HepG2 (cell line): ENCODE data around the gene PDXDC1. TPM values are rescaled to one million over a fixed set of nuclear protein-coding genes. Genes with fewer than 3 reads are reported as not detected.

Experiments
- BRD4 ChIP-seq: sonication (generic); formaldehyde crosslinking; IDR thresholded peaks from 2 replicates; pipeline ENCODE4 v1.4.0; 2020; ENCODE audit warnings: missing genetic modification reagents
- EP300 ChIP-seq, 3 experiments: sonication (generic) in 1 of 3; formaldehyde crosslinking in 1 of 3; IDR thresholded peaks; 2 replicates each; pipeline versions ENCODE4 v1.5.1 to v1.6.1; 2011 to 2020; ENCODE audit warnings: low read depth in 2 of 3, low read length in 2 of 3, borderline replicate concordance in 1 of 3, improper control_type of control experiment in 1 of 3, mild to moderate bottlenecking in 1 of 3, missing genetic modification reagents in 1 of 3, moderate library complexity in 1 of 3
- HDAC2 ChIP-seq: sonication (generic); formaldehyde crosslinking; IDR thresholded peaks from 2 replicates; pipeline ENCODE4 v1.4.0; 2020; ENCODE audit warnings: missing genetic modification reagents
- HOXD1 ChIP-seq: sonication (generic); formaldehyde crosslinking; IDR thresholded peaks from 2 replicates; pipeline ENCODE4 v1.5.0; 2020; ENCODE audit warnings: missing genetic modification reagents
- MATR3 ChIP-seq: sonication (generic); formaldehyde crosslinking; IDR thresholded peaks from 2 replicates; pipeline ENCODE4 v1.4.0; 2020; ENCODE audit warnings: missing genetic modification reagents
- NCOA1 ChIP-seq: sonication (generic); formaldehyde crosslinking; IDR thresholded peaks from 2 replicates; pipeline ENCODE4 v1.9.0; 2021; ENCODE audit warnings: missing genetic modification reagents
- PHB2 ChIP-seq: fragments of 450-650 bp; IDR thresholded peaks from 2 replicates; pipeline ENCODE4 v1.6.1; 2018; ENCODE audit not compliant: partially characterized antibody
- TAF1 ChIP-seq: sonication (generic); formaldehyde crosslinking; IDR thresholded peaks from 2 replicates; pipeline ENCODE4 v1.4.0; 2020; ENCODE audit warnings: missing genetic modification reagents
- ZNF136 ChIP-seq: sonication (generic); formaldehyde crosslinking; IDR thresholded peaks from 2 replicates; pipeline ENCODE4 v1.8.1; 2022; ENCODE audit warnings: low read depth, mild to moderate bottlenecking, moderate library complexity, missing genetic modification reagents
- ZNF225 ChIP-seq: sonication (generic); formaldehyde crosslinking; IDR thresholded peaks from 2 replicates; pipeline ENCODE4 v1.4.0; 2020; ENCODE audit warnings: mild to moderate bottlenecking, missing genetic modification reagents
- ZNF260 ChIP-seq: sonication (generic); formaldehyde crosslinking; IDR thresholded peaks from 2 replicates; pipeline ENCODE4 v1.4.0; 2020; ENCODE audit warnings: missing genetic modification reagents, low read depth, mild to moderate bottlenecking, borderline replicate concordance
- ZNF484 ChIP-seq: sonication (generic); formaldehyde crosslinking; IDR thresholded peaks from 2 replicates; pipeline ENCODE4 v1.5.1; 2020; ENCODE audit warnings: mild to moderate bottlenecking, low read depth, missing genetic modification reagents, borderline replicate concordance
- ZNF615 ChIP-seq: sonication (generic); formaldehyde crosslinking; IDR thresholded peaks from 2 replicates; pipeline ENCODE4 v1.5.0; 2020; ENCODE audit warnings: mild to moderate bottlenecking, missing genetic modification reagents, borderline replicate concordance
- ZNF788 ChIP-seq: sonication (generic); formaldehyde crosslinking; IDR thresholded peaks from 2 replicates; pipeline ENCODE4 v1.5.0; 2020; ENCODE audit warnings: mild to moderate bottlenecking, missing genetic modification reagents, borderline replicate concordance
- ZNF790 ChIP-seq: sonication (generic); formaldehyde crosslinking; IDR thresholded peaks from 2 replicates; pipeline ENCODE4 v1.8.0; 2022; ENCODE audit warnings: missing genetic modification reagents, mild to moderate bottlenecking, borderline replicate concordance
- polyA plus RNA-seq, 8 experiments: library from polyadenylated mRNA; depleted of rRNA in 3 of 8; stranded (reverse) in 7 of 8; unstranded in 1 of 8; fragments of >200 nt; fragmentation: Illumina TruSeq in 4 of 8; extraction: Trizol in 4 of 8; gene quantifications; 2 replicates each; pipeline versions ENCODE4 v1.2.1 to v1.2.3, GENCODE V29; 2011 to 2016; ENCODE audit warnings: low read depth in 4 of 8, missing spikeins in 1 of 8, mixed read lengths in 1 of 8; ENCODE audit not compliant: insufficient read depth in 1 of 8
- total RNA-seq, 5 experiments: library from RNA; depleted of rRNA; stranded (reverse); fragments of >200 nt; fragmentation: Illumina TruSeq; extraction: Trizol; gene quantifications; 2 replicates each; pipeline ENCODE4 v1.2.3, GENCODE V29; 2016; ENCODE audit warnings: low read depth in 1 of 5
- TF ChIP-seq, protein P1 (sequence below): sonication (generic); formaldehyde crosslinking; IDR thresholded peaks from 2 replicates; pipeline ENCODE4 v1.4.0; 2020; ENCODE audit warnings: missing genetic modification reagents, borderline replicate concordance
- TF ChIP-seq, protein P2 (sequence below): sonication (generic); formaldehyde crosslinking; IDR thresholded peaks from 2 replicates; pipeline ENCODE4 v1.4.0; 2020; ENCODE audit warnings: missing genetic modification reagents
- TF ChIP-seq, protein P3 (sequence below), 2 experiments: sonication (generic) in 1 of 2; formaldehyde crosslinking in 1 of 2; IDR thresholded peaks; 2 replicates each; pipeline versions ENCODE4 v1.5.1 to v1.6.1; 2011 to 2020; ENCODE audit warnings: borderline replicate concordance in 1 of 2, low read depth in 1 of 2, low read length in 1 of 2, mild to moderate bottlenecking in 1 of 2, missing genetic modification reagents in 1 of 2, moderate library complexity in 1 of 2
- TF ChIP-seq, protein P4 (sequence below): sonication (generic); formaldehyde crosslinking; IDR thresholded peaks from 2 replicates; pipeline ENCODE4 v1.8.1; 2023; ENCODE audit warnings: missing genetic modification reagents, inconsistent platforms, borderline replicate concordance

Gene PDXDC1
- total and polyA plus RNA-seq, 2 of the 13 experiments (the other 11 are each of a cell fraction or from before 2014, with no cell fraction given) = 133 to 169 TPM

DNA sequence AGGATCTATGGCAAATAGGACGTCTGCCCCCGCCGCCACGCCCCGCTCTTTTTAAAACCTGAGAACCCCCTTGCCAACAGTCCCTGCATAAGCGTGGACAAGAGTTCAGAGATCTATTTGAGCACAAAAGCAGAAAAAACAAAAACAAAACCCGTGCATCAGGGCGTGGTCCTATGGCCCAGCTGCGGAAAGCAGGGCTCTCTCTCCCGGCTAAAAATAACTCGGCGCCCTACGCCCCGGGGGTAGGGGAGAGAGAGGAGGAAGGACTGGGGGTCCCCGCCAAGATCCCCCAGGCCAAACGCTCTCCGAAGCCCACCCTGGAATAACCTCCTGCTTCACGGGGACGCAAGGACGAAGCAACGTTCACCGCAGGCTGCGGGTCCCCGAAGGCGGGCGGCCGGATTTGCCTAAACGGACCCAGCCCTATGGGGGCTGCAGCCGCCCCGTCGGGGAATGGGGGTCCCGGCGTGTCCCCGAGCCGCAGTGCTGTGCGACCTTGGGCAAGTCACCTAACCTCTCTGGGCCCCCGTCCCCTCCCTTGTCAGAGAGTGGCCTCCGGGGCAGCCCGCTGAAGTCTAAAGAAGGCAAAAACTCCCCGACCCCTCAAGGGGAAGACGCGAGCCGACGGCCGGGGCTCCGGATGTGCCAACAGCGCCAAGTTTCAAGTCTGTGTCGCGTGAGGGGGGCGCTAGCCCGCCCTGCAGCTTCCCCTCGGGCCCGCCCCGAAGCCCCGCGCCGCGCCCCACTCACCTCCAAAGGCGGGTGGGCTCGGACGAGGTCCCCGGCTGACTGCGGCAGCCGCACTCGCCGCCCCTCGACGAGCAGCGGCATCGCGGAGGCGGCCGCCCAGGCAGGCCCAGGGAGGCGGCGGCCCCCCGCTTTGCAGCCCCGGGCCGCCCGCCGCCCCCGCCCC is 80.6 kb downstream of the PDXDC1 start (continued):
- TF ChIP-seq ZNF260 (CRISPR knock-in tag) (no peak), ZNF788 (CRISPR knock-in tag) (no peak; the same call in 1 of the 2 replicates), ZNF790 (CRISPR knock-in tag) (no peak), NCOA1 (CRISPR knock-in tag) (peak; percentile 88), ZNF484 (CRISPR knock-in tag) (no peak), HDAC2 (CRISPR knock-in tag) (no peak), ZNF136 (no peak), EP300 (IDR thresholded peaks at IDR 0.05; ENCODE audit: low read depth in 2 of 2, low read length in 2 of 2) (no peak), EP300 (CRISPR knock-in tag; IDR thresholded peaks at IDR 0.05; ENCODE audit: borderline replicate concordance) (no peak), ZNF615 (CRISPR knock-in tag) (peak; percentile 82; the same call in 1 of the 2 replicates), BRD4 (CRISPR knock-in tag) (no peak), HOXD1 (peak; percentile 53; the same call in 1 of the 2 replicates), MATR3 (CRISPR knock-in tag) (no peak), PHB2 (no peak), ZNF225 (CRISPR knock-in tag) (peak; percentile 68; the same call in 1 of the 2 replicates), TAF1 (peak; percentile 56)
- TF ChIP-seq, protein P1, sequence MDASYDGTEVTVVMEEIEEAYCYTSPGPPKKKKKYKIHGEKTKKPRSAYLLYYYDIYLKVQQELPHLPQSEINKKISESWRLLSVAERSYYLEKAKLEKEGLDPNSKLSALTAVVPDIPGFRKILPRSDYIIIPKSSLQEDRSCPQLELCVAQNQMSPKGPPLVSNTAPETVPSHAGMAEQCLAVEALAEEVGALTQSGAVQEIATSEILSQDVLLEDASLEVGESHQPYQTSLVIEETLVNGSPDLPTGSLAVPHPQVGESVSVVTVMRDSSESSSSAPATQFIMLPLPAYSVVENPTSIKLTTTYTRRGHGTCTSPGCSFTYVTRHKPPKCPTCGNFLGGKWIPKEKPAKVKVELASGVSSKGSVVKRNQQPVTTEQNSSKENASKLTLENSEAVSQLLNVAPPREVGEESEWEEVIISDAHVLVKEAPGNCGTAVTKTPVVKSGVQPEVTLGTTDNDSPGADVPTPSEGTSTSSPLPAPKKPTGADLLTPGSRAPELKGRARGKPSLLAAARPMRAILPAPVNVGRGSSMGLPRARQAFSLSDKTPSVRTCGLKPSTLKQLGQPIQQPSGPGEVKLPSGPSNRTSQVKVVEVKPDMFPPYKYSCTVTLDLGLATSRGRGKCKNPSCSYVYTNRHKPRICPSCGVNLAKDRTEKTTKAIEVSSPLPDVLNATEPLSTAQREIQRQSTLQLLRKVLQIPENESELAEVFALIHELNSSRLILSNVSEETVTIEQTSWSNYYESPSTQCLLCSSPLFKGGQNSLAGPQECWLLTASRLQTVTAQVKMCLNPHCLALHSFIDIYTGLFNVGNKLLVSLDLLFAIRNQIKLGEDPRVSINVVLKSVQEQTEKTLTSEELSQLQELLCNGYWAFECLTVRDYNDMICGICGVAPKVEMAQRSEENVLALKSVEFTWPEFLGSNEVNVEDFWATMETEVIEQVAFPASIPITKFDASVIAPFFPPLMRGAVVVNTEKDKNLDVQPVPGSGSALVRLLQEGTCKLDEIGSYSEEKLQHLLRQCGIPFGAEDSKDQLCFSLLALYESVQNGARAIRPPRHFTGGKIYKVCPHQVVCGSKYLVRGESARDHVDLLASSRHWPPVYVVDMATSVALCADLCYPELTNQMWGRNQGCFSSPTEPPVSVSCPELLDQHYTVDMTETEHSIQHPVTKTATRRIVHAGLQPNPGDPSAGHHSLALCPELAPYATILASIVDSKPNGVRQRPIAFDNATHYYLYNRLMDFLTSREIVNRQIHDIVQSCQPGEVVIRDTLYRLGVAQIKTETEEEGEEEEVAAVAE (CRISPR knock-in tag) = no peak
- TF ChIP-seq, protein P2, sequence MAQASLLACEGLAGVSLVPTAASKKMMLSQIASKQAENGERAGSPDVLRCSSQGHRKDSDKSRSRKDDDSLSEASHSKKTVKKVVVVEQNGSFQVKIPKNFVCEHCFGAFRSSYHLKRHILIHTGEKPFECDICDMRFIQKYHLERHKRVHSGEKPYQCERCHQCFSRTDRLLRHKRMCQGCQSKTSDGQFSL (CRISPR knock-in tag) = peak; percentile 49; the same call in 1 of the 2 replicates
- TF ChIP-seq, protein P3, sequence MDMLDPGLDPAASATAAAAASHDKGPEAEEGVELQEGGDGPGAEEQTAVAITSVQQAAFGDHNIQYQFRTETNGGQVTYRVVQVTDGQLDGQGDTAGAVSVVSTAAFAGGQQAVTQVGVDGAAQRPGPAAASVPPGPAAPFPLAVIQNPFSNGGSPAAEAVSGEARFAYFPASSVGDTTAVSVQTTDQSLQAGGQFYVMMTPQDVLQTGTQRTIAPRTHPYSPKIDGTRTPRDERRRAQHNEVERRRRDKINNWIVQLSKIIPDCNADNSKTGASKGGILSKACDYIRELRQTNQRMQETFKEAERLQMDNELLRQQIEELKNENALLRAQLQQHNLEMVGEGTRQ (IDR thresholded peaks at IDR 0.05; ENCODE audit: low read depth, low read length) = no peak
- TF ChIP-seq, protein P3 (CRISPR knock-in tag; IDR thresholded peaks at IDR 0.05; ENCODE audit: borderline replicate concordance) = no peak
- TF ChIP-seq, protein P4, sequence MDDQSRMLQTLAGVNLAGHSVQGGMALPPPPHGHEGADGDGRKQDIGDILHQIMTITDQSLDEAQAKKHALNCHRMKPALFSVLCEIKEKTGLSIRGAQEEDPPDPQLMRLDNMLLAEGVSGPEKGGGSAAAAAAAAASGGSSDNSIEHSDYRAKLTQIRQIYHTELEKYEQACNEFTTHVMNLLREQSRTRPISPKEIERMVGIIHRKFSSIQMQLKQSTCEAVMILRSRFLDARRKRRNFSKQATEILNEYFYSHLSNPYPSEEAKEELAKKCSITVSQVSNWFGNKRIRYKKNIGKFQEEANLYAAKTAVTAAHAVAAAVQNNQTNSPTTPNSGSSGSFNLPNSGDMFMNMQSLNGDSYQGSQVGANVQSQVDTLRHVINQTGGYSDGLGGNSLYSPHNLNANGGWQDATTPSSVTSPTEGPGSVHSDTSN (CRISPR knock-in tag) = no peak
